GM12878 (cell line): ENCODE results near the gene EML3. TPM values are rescaled to one million over a fixed set of nuclear protein-coding genes. Genes with fewer than 3 reads are reported as not detected.

ENCODE experiments used
- ATAC-seq: fragments of 200-7000 bp; cut with Tn5 transposase; 3 replicates; pipeline ENCODE4 v1.9.1; 2020; ENCODE audit warnings: mild to moderate bottlenecking, moderate library complexity
- BruUV-seq: library from RNA; stranded (reverse); fragments of 400-500 nt; replicated peaks from 2 replicates; lab custom pipeline; 2021; lab: Mats Ljungman, UMichigan
- CTCF ChIA-PET: fragments of 300-600 bp; sonication (Branson Sonifier 250); formaldehyde crosslinking; extraction: SDS; loops from one replicate; lab custom pipeline; 2021; ENCODE audit warnings: inconsistent platforms; lab: Yijun Ruan, JAX
- POLR2A ChIA-PET: fragments of 350-600 bp; formaldehyde crosslinking; extraction: SDS; loops from one replicate; lab custom pipeline; 2021; ENCODE audit warnings: inconsistent platforms; lab: Charles Lee
- RAD21 ChIA-PET: fragments of 300-600 bp; sonication (Branson Sonifier 250); formaldehyde crosslinking; loops from one replicate; lab custom pipeline; 2023; ENCODE audit warnings: antibody characterized with exemption; ENCODE audit not compliant: unreplicated experiment; lab: Charles Lee
- SMC1A ChIA-PET: fragments of 300-600 bp; sonication (Branson Sonifier 250); formaldehyde crosslinking; loops from one replicate; lab custom pipeline; 2023; ENCODE audit not compliant: unreplicated experiment, uncharacterized antibody; lab: Charles Lee
- DNase-seq: peaks from one replicate; pipeline ENCODE4 v3.0.0-alpha.2; 2011; ENCODE audit warnings: low read depth, low spot score
- FAIRE-seq: peaks from 3 replicates; lab custom pipeline; 2011; peaks lifted over from hg19 to GRCh38; lab: Jason Lieb, UNC
- H2AFZ ChIP-seq: 2 replicates; pipeline ENCODE4 v1.6.0; 2011; ENCODE audit warnings: low read depth, low read length, control low read depth; ENCODE audit not compliant: control insufficient read depth
- H3K27ac ChIP-seq: 2 replicates; pipeline ENCODE4 v1.5.1; 2011; ENCODE audit warnings: control low read depth; ENCODE audit not compliant: control insufficient read depth, insufficient read depth
- H3K27me3 ChIP-seq, 2 experiments: replicated peaks in 1 of 2; 2 replicates each; pipeline versions ENCODE4 v1.6.0 to v1.6.1; 2011; ENCODE audit warnings: low read length in 1 of 2; ENCODE audit not compliant: control insufficient read depth in 2 of 2, insufficient read depth in 2 of 2
- H3K36me3 ChIP-seq, 2 experiments: 2 replicates each; pipeline ENCODE4 v1.5.1; 2011; ENCODE audit warnings: low read length in 1 of 2; ENCODE audit not compliant: control insufficient read depth in 2 of 2, insufficient read depth in 2 of 2
- H3K4me1 ChIP-seq: 2 replicates; pipeline ENCODE4 v1.6.1; 2011; ENCODE audit warnings: mild to moderate bottlenecking, low read length, moderate library complexity, mixed read lengths; ENCODE audit not compliant: control insufficient read depth, insufficient read depth
- H3K4me2 ChIP-seq: 2 replicates; pipeline ENCODE4 v1.6.0; 2011; ENCODE audit warnings: control low read depth; ENCODE audit not compliant: control insufficient read depth, insufficient read depth
- H3K4me3 ChIP-seq: fragments of 200-600 bp; sonication (generic); 2 replicates; pipeline ENCODE4 v1.5.1; 2016
- H3K79me2 ChIP-seq: 2 replicates; pipeline ENCODE4 v1.6.0; 2011; ENCODE audit warnings: low read length; ENCODE audit not compliant: control insufficient read depth, insufficient read depth
- H3K9ac ChIP-seq: 2 replicates; pipeline ENCODE4 v1.8.0; 2011; ENCODE audit warnings: low read length, control low read depth, mixed read lengths; ENCODE audit not compliant: control insufficient read depth, insufficient read depth
- H3K9me3 ChIP-seq: replicated peaks from 3 replicates; pipeline ENCODE4 v1.5.1; 2011; ENCODE audit warnings: mild to moderate bottlenecking, low read length; ENCODE audit not compliant: control insufficient read depth, insufficient read depth
- H4K20me1 ChIP-seq: 2 replicates; pipeline ENCODE4 v1.6.0; 2011; ENCODE audit not compliant: control insufficient read depth, insufficient read depth
- ATF7 ChIP-seq: fragments of 450-650 bp; IDR thresholded peaks from 2 replicates; pipeline ENCODE4 v1.6.1; 2016; ENCODE audit warnings: low read depth, mild to moderate bottlenecking
- CBFB ChIP-seq: IDR thresholded peaks from 2 replicates; pipeline ENCODE4 v1.6.1; 2016; ENCODE audit warnings: antibody characterized with exemption, low read depth
- E4F1 ChIP-seq: fragments of 450-650 bp; IDR thresholded peaks from 2 replicates; pipeline ENCODE4 v1.6.1; 2018; ENCODE audit warnings: borderline replicate concordance, mild to moderate bottlenecking; ENCODE audit not compliant: partially characterized antibody
- EP300 ChIP-seq, 2 experiments: fragments of 150-350 bp in 1 of 2; IDR thresholded peaks; 2 replicates each; pipeline ENCODE4 v1.6.1; 2011 to 2012; ENCODE audit warnings: low read depth in 2 of 2, low read length in 2 of 2, borderline replicate concordance in 1 of 2, improper control_type of control experiment in 1 of 2, inconsistent platforms in 1 of 2; ENCODE audit not compliant: control insufficient read depth in 1 of 2
- FOXK2 ChIP-seq: fragments of 450-650 bp; IDR thresholded peaks from 2 replicates; pipeline ENCODE4 v1.6.1; 2017; ENCODE audit warnings: mild to moderate bottlenecking, moderate library complexity
- GATAD2B ChIP-seq: fragments of 450-650 bp; conservative IDR thresholded peaks from 2 replicates; pipeline ENCODE4 v1.6.1; 2017; ENCODE audit warnings: low read depth, mild to moderate bottlenecking, moderate library complexity
- MYC ChIP-seq: IDR thresholded peaks from 2 replicates; pipeline ENCODE4 v1.6.1; 2011; ENCODE audit warnings: mild to moderate bottlenecking, low read length, moderate library complexity, inconsistent platforms; ENCODE audit not compliant: insufficient read depth, insufficient replicate concordance, insufficient read length, severe bottlenecking
- SMARCA5 ChIP-seq: fragments of 450-650 bp; IDR thresholded peaks from 2 replicates; pipeline ENCODE4 v1.6.1; 2017; ENCODE audit warnings: mild to moderate bottlenecking
- SRF ChIP-seq, 2 experiments: IDR thresholded peaks; 2 replicates each; pipeline ENCODE4 v1.6.1; 2011; ENCODE audit warnings: low read depth in 2 of 2, low read length in 2 of 2, mild to moderate bottlenecking in 1 of 2, moderate library complexity in 1 of 2
- ZBED1 ChIP-seq: IDR thresholded peaks from 2 replicates; pipeline ENCODE4 v1.6.1; 2016; ENCODE audit warnings: borderline replicate concordance
- WGBS: methylation state at CpG from one replicate; pipeline ENCODE4 v1.1.6; 2016; ENCODE audit warnings: low lambda C conversion rate; ENCODE audit not compliant: insufficient replicate concordance, insufficient coverage; ENCODE audit errors: missing lambda C conversion rate; 5-methylcytosine and 5-hydroxymethylcytosine counted together
- in situ Hi-C: fragments of 300-500 bp; cut with MboI; formaldehyde crosslinking; loops from 9 replicates; pipeline ENCODE4 v1.14.3; 2018; ENCODE audit warnings: mixed read lengths
- intact Hi-C: fragments of 100-400 bp; cut with micrococcal nuclease; formaldehyde crosslinking; loops from one replicate; pipeline ENCODE4 v1.14.2; 2022; ENCODE audit not compliant: unreplicated experiment
- polyA plus RNA-seq, 11 experiments: library from polyadenylated mRNA; depleted of rRNA in 4 of 11; unstranded in 6 of 11; stranded (reverse) in 5 of 11; fragments of >200 nt; fragmentation: Nextera tagmentation in 4 of 11; fragmentation: Illumina TruSeq in 1 of 11; extraction: Ambion mirVana in 4 of 11; extraction: Trizol in 1 of 11; gene quantifications; 1 replicate in 1 of 11; 2 replicates in 10 of 11; pipeline versions ENCODE4 v1.2.1 to v1.2.3, GENCODE V29; 2011 to 2016; ENCODE audit warnings: inconsistent platforms in 2 of 11, missing spikeins in 2 of 11, low read depth in 1 of 11
- total RNA-seq, 4 experiments: library from RNA; depleted of rRNA in 3 of 4; stranded (reverse); fragments of >200 nt in 3 of 4; fragmentation: Illumina TruSeq in 1 of 4; extraction: Trizol in 1 of 4; gene quantifications; 2 replicates each; pipeline versions ENCODE4 v1.2.1 to v1.2.3, GENCODE V29; 2013 to 2021
- TF ChIP-seq, protein P1 (sequence below): fragments of 150-350 bp; IDR thresholded peaks from 2 replicates; pipeline ENCODE4 v1.6.1; 2016; ENCODE audit warnings: low read depth, low read length
- TF ChIP-seq, protein P2 (sequence below): fragments of 450-650 bp; IDR thresholded peaks from 2 replicates; pipeline ENCODE4 v1.6.1; 2017; ENCODE audit warnings: antibody characterized with exemption, mild to moderate bottlenecking, moderate library complexity

Gene EML3
- total and polyA plus RNA-seq, 10 of the 15 experiments (the other 5 are each of a cell fraction or from before 2014, with no cell fraction given) = 0.58 to 82.5 (median 24.8) TPM

DNA sequence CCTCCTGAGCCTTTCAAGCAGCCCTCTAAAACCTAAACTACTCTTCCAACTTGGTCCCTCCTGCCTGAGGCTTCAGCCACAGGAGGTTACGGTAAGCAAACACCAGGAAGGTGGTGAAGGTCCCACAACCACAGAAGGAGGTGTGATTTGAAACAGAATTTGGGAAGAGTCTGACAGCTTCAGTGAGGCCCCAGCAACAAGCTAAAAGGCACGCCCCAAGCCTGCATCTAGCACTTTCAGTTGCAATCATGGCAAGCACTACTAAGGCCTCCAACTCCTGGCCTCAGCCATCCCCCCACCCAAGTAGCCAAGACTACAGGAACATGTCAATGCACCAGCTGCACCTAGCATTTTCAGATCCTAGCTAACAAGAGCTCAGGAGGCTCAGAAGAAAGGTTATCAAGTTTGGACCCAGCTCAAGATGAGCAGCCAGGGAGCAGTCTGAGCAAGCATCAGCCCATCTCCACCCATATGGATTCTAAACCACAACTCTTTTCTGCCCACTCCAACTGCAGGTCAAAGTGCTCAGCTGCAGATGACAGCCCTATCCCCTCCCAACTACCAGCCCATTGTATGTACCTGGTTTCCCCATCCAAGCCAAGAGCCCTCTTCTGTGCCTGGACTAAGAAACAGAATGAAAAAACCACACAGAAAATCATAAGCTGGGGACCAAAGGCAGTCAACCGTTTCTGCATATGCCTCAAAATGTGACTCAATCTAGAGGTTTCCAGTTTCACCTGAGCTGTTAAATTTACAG lies 55.5 kb downstream of the EML3 start:
- H3K9me3 ChIP-seq = no peaks in the 10 kb centered on the region
- ChIA-PET CTCF (interaction anchor here (1.0 to 7.5 kb wide), 16 partner anchors 9 to 218 kb away, joined by 3 to 246 read pairs (median 8); partner anchors contain the start of genes AHNAK and TUT1), POLR2A (interaction anchor here (0.5 to 11.4 kb wide), 12 partner anchors 10 to 132 kb away, joined by 3 to 188 read pairs (median 8); partner anchors contain the start of genes AHNAK, B3GAT3, C11orf98 and CSKMT), SMC1A (interaction anchor here (1.0 to 11.4 kb wide), 18 partner anchors 9 to 197 kb away, joined by 3 to 212 read pairs (median 4); partner anchors contain the start of genes AHNAK, EEF1G, TUT1 and ZBTB3), RAD21 (interaction anchor here (0.7 to 13.9 kb wide), 16 partner anchors 9 to 197 kb away, joined by 3 to 313 read pairs (median 6); partner anchors contain the start of genes AHNAK, C11orf98, CSKMT and EEF1G)
- DNase-seq (peak; percentile 81), ATAC-seq (peak; percentile 50), FAIRE-seq (peak; percentile 99)
- BruUV-seq = no TSS peak
- peak overlapping the region; percentile 26; the same call in 1 of the 2 replicates for H3K4me3 ChIP-seq
- peaks cover 11 to 12% of the 10 kb centered on the region in 2 experiments; a peak in 3 of 4 replicates for H3K36me3 ChIP-seq
- peak overlapping the region; percentile 82 for H3K9ac ChIP-seq
- H2AFZ ChIP-seq = no peak overlapping the region
- peak overlapping the region; percentile 86 for H3K4me2 ChIP-seq
- no peaks in the 10 kb centered on the region; the same call in 1 of the 2 replicates for H3K79me2 ChIP-seq
- in situ Hi-C loops (loop anchor here (10.0 kb wide), 1 partner anchor 132 kb away; no protein-coding TSS in a partner anchor), intact Hi-C loops (loop anchor here (2.0 kb wide), 1 partner anchor 16 kb away; no protein-coding TSS in a partner anchor)
- no peaks in the 10 kb centered on the region for H3K27me3 ChIP-seq
- WGBS = 0% methylated on average over 3 of the region's 3 CpGs
- H3K27ac ChIP-seq = peak overlapping the region; percentile 99
- peaks cover 83% of the 10 kb centered on the region for H3K4me1 ChIP-seq
- no peaks in the 10 kb centered on the region for H4K20me1 ChIP-seq
- TF ChIP-seq EP300 (IDR thresholded peaks at IDR 0.05; ENCODE audit: borderline replicate concordance in 1 of 2, control insufficient read depth in 1 of 2, low read depth in 2 of 2, low read length in 2 of 2) (0 out of 4 replicates have a peak, but pooled peaks of 1 of the 2 experiments have one; percentile 4), ATF7 (no peak; the same call in 1 of the 2 replicates), E4F1 (no peak), CBFB (peak; percentile 43; the same call in 1 of the 2 replicates), SMARCA5 (peak; percentile 38; the same call in 1 of the 2 replicates), MYC (peak; percentile 35), FOXK2 (no peak), GATAD2B (no peak), SRF (IDR thresholded peaks at IDR 0.05; ENCODE audit: low read depth in 2 of 2, low read length in 2 of 2) (no peak), ZBED1 (0 out of 2 replicates have a peak, but pooled peaks have one; percentile 46)
- TF ChIP-seq, protein P1, sequence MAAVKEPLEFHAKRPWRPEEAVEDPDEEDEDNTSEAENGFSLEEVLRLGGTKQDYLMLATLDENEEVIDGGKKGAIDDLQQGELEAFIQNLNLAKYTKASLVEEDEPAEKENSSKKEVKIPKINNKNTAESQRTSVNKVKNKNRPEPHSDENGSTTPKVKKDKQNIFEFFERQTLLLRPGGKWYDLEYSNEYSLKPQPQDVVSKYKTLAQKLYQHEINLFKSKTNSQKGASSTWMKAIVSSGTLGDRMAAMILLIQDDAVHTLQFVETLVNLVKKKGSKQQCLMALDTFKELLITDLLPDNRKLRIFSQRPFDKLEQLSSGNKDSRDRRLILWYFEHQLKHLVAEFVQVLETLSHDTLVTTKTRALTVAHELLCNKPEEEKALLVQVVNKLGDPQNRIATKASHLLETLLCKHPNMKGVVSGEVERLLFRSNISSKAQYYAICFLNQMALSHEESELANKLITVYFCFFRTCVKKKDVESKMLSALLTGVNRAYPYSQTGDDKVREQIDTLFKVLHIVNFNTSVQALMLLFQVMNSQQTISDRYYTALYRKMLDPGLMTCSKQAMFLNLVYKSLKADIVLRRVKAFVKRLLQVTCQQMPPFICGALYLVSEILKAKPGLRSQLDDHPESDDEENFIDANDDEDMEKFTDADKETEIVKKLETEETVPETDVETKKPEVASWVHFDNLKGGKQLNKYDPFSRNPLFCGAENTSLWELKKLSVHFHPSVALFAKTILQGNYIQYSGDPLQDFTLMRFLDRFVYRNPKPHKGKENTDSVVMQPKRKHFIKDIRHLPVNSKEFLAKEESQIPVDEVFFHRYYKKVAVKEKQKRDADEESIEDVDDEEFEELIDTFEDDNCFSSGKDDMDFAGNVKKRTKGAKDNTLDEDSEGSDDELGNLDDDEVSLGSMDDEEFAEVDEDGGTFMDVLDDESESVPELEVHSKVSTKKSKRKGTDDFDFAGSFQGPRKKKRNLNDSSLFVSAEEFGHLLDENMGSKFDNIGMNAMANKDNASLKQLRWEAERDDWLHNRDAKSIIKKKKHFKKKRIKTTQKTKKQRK = no peak
- TF ChIP-seq, protein P2, sequence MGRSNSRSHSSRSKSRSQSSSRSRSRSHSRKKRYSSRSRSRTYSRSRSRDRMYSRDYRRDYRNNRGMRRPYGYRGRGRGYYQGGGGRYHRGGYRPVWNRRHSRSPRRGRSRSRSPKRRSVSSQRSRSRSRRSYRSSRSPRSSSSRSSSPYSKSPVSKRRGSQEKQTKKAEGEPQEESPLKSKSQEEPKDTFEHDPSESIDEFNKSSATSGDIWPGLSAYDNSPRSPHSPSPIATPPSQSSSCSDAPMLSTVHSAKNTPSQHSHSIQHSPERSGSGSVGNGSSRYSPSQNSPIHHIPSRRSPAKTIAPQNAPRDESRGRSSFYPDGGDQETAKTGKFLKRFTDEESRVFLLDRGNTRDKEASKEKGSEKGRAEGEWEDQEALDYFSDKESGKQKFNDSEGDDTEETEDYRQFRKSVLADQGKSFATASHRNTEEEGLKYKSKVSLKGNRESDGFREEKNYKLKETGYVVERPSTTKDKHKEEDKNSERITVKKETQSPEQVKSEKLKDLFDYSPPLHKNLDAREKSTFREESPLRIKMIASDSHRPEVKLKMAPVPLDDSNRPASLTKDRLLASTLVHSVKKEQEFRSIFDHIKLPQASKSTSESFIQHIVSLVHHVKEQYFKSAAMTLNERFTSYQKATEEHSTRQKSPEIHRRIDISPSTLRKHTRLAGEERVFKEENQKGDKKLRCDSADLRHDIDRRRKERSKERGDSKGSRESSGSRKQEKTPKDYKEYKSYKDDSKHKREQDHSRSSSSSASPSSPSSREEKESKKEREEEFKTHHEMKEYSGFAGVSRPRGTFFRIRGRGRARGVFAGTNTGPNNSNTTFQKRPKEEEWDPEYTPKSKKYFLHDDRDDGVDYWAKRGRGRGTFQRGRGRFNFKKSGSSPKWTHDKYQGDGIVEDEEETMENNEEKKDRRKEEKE = no peak
